Naive thymus-derived CD8-positive, alpha-beta T cell (primary cell): Measurements from ENCODE around the gene IRX4. TPM values are rescaled to one million over a fixed set of nuclear protein-coding genes. Genes with fewer than 3 reads are reported as not detected.

Source experiments
- ATAC-seq, 2 donors: fragments of 150-1000 bp; cut with Tn5 transposase in 1 of 2; sonication (Bioruptor Pico), chemical (Tn5 transposase) in 1 of 2; 1 replicate in 1 of 2; 2 replicates in 1 of 2; pipeline ENCODE4 v1.10.0; 2021; ENCODE audit warnings: mild to moderate bottlenecking in 2 of 2, moderate library complexity in 2 of 2
- POLR2A ChIA-PET: fragments of 350-600 bp; sonication (Branson Sonifier 250); formaldehyde crosslinking; loops from one replicate; lab custom pipeline; 2021; ENCODE audit warnings: antibody characterized with exemption; lab: Charles Lee
- DNase-seq, 10 donors: peaks; one replicate each; pipeline versions ENCODE4 v3.0.0 to v3.0.0-alpha.2; 2020 to 2022
- H3K27ac Mint-ChIP-seq, 10 donors: one replicate each; pipeline ENCODE4 v1.8.0; 2020 to 2022; ENCODE audit warnings: mild to moderate bottlenecking in 10 of 10, mixed read lengths in 10 of 10, moderate library complexity in 4 of 10, inconsistent platforms in 1 of 10
- H3K27me3 Mint-ChIP-seq, 5 donors: one replicate each; pipeline ENCODE4 v1.8.0; 2021 to 2022; ENCODE audit warnings: mixed read lengths in 5 of 5
- H3K36me3 Mint-ChIP-seq, 3 donors: one replicate each; pipeline ENCODE4 v1.8.0; 2020 to 2022; ENCODE audit warnings: mixed read lengths in 3 of 3, mild to moderate bottlenecking in 2 of 3, inconsistent platforms in 1 of 3
- H3K4me1 Mint-ChIP-seq, 4 donors: one replicate each; pipeline ENCODE4 v1.8.0; 2021 to 2022; ENCODE audit warnings: mixed read lengths in 4 of 4
- H3K4me3 Mint-ChIP-seq, 10 donors: one replicate each; pipeline ENCODE4 v1.8.0; 2020 to 2022; ENCODE audit warnings: mild to moderate bottlenecking in 10 of 10, mixed read lengths in 10 of 10, moderate library complexity in 6 of 10, inconsistent platforms in 1 of 10
- H3K9me3 Mint-ChIP-seq, 9 donors: one replicate each; pipeline ENCODE4 v1.8.0; 2020 to 2022; ENCODE audit warnings: mixed read lengths in 9 of 9, mild to moderate bottlenecking in 3 of 9, inconsistent platforms in 1 of 9, moderate library complexity in 1 of 9
- polyA plus RNA-seq, 3 donors: library from polyadenylated mRNA; unstranded; fragments of 300-500 nt; fragmentation: Illumina TruSeq; gene quantifications; one replicate each; pipeline ENCODE4 v1.2.3, GENCODE V29; 2021
- total RNA-seq, 8 experiments: library from RNA in 2 of 8; stranded (reverse) in 2 of 8; gene quantifications; one replicate each; pipeline ENCODE4 v1.2.3 and lab custom pipeline; 2021 to 2026

The IRX4 gene
- not detected for total RNA-seq
- polyA plus RNA-seq = not detected
- 0 reads per million in 6 experiments for total RNA-seq (lab: John Stamatoyannopoulos, UW)

DNA sequence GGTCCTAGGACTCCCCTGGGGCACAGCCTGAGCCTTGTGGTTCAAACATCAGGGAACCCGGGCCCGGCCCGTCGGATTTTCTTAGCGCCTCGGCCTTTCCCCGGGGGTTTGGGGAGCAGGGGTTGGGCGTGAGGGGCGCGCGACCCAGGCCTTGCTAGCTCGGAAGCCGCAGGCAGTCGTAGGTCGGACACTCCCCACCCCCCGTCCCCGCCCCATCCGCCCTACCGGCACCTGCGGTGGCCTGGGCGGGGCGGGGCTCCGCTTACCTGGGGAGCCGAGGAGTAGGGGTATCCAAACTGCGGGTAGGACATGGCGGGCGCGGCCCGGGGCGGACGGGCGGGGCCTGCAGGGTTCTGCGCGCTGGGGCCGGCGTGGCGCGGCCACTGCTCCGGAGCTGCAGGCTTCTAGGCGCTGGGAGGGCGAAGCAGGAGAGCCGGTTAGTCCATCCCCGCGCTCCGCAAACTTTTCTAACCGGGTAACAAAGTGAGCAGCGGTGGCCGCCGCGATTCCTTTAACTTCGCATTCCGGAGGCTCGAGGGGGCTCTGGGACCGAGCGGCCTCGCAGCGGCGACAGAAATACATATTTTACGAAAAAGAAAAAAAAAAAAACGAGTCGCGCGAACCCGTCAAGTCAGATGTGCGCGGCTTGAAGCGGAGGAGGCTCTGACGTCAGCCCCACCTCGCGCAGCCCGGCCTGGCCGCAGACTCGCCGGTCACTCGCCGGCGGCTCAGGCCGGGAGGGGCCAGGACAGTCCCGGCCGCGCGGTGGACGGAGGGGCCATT is at the start of gene IRX4:
IRX4 (minus strand) TSS at position 589 of the 783 bp plus-strand sequence; CDS start at position 311, 278 bp downstream.
- H3K27ac Mint-ChIP-seq = no peak within 1 kb of the TSS
- H3K9me3 Mint-ChIP-seq = peaks cover 0 to 2% (median 0%) of the 10 kb centered on the region in 9 donors
- peak within 1 kb of the TSS in 7 of 10 donors; percentile 6 to 57 (median 40) for H3K4me3 Mint-ChIP-seq
- H3K4me1 Mint-ChIP-seq = peaks cover 4 to 34% (median 13%) of the 10 kb centered on the region in 4 donors
- DNase-seq = no peak
- peaks cover 23 to 55% (median 36%) of the 10 kb centered on the region in 5 donors for H3K27me3 Mint-ChIP-seq
- peaks cover 0 to 2% (median 0%) of the 10 kb centered on the region in 3 donors for H3K36me3 Mint-ChIP-seq
- no peak for ATAC-seq
- POLR2A ChIA-PET = no interaction called here

DNA sequence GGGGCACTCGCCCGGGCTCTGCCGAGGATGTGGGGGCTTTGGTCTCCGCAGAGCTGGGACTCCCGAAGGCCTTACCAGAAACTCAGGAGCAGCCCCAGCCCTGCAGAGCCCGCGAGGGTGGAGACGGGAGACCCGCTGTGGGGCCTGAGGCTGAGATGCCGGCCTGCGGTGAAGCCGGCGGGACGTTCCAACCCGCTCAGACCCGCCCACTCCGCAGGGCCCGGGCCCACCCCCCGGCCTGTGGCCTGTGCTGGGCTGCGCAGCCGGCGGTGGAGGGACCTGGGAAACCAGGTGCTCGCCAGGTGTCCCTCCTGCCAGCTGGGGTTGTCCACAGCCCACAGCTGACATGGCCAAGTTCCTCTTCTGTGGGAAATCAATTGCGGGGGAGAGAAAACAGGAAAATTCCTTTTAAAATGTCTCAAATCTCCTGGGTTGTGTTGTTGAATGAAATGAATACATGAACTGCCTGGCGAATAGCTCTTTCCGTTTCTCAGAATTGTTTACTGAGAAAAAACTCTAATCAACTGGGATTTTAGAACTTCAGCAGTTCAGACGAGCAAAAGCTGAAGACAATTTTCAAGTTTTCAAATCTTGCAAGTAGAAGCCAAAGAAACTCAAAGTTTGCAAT is 49.0 kb upstream of the IRX4 start:
- H3K36me3 Mint-ChIP-seq = no peaks in the 10 kb centered on the region

DNA sequence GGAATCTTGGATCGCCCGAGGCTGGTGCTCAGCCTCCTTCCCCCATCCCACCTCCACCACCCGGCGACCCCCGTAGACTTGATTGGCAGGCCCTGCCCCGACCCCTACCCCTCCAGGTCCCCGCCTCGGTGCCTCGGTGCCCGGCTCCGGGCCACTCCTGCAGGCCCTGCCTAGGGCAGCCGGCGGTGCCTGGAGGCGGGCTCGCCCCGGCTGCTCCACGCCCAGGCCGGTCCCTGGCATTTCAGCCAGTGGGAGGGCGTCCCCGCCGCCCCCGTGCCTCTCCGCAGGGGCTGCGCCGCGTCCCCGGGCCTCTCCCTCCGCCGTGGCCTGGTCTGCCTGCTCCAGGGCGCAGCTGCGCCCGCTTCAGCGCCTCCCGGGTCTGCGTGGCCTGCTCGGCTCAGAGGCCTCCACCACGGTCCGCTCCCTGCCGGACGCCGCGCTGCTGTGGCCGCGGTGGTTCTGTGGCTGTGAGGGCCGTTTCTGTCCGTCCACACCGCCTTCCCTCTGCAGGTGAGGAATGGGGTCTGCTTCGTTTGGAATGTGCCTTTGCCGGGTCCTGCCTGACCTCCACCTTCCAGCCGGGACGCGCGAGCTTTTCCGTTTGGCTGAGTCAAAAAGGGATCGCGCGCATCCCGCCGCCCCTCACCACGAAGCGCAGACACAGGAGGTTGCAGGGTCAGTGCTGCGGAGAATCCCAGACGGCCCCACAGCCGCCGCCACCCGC is 48.3 kb upstream of the IRX4 start:
- Mint-ChIP-seq H3K4me1 (peaks cover 0 to 4% (median under 1%) of the 10 kb centered on the region in 4 donors), H3K27me3 (peaks cover 12 to 36% (median 30%) of the 10 kb centered on the region in 5 donors), H3K9me3 (no peaks in the 10 kb centered on the region), H3K27ac (no peak overlapping the region), H3K36me3 (no peaks in the 10 kb centered on the region), H3K4me3 (no peak overlapping the region)
- no peak for DNase-seq
- ATAC-seq = no peak
- POLR2A ChIA-PET = no interaction called here

More for the DNA sequence above, 49.0 kb upstream of the IRX4 start:
- no peak overlapping the region for H3K27ac Mint-ChIP-seq
- ATAC-seq (no peak), DNase-seq (no peak)
- POLR2A ChIA-PET = no interaction called here
- peak overlapping the region in 2 of 10 donors; percentile 4 to 25 for H3K4me3 Mint-ChIP-seq
- peaks cover 0 to 4% (median under 1%) of the 10 kb centered on the region in 4 donors for H3K4me1 Mint-ChIP-seq
- H3K27me3 Mint-ChIP-seq = peaks cover 14 to 42% (median 31%) of the 10 kb centered on the region in 5 donors
- no peaks in the 10 kb centered on the region for H3K9me3 Mint-ChIP-seq

DNA sequence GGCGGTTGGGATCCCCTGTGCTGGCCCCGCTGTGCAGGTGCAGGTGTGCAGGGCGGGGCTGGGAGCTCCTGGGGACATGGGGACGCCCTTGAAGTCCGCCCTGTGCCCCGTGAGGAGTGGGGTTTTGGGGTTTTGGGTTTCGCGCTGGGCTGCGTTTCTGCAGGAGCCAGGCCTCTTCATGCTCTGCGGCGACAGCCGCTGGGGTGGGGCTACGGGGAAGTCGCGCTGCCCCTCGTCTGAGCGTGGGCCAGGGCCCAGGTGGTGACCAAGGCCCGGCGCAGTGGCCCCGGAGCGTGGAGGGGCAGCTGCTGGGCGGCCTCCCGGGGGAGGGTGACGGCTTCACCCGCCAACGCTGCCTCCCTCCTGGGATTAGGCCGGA is 47.8 kb upstream of the IRX4 start:
- no peaks in the 10 kb centered on the region for H3K9me3 Mint-ChIP-seq
- POLR2A ChIA-PET = no interaction called here
- ATAC-seq (no peak), DNase-seq (no peak)
- no peak overlapping the region for H3K27ac Mint-ChIP-seq
- H3K36me3 Mint-ChIP-seq = no peaks in the 10 kb centered on the region
- peaks cover 0 to 4% (median under 1%) of the 10 kb centered on the region in 4 donors for H3K4me1 Mint-ChIP-seq
- no peak overlapping the region for H3K4me3 Mint-ChIP-seq
- peaks cover 12 to 30% (median 28%) of the 10 kb centered on the region in 5 donors for H3K27me3 Mint-ChIP-seq

DNA sequence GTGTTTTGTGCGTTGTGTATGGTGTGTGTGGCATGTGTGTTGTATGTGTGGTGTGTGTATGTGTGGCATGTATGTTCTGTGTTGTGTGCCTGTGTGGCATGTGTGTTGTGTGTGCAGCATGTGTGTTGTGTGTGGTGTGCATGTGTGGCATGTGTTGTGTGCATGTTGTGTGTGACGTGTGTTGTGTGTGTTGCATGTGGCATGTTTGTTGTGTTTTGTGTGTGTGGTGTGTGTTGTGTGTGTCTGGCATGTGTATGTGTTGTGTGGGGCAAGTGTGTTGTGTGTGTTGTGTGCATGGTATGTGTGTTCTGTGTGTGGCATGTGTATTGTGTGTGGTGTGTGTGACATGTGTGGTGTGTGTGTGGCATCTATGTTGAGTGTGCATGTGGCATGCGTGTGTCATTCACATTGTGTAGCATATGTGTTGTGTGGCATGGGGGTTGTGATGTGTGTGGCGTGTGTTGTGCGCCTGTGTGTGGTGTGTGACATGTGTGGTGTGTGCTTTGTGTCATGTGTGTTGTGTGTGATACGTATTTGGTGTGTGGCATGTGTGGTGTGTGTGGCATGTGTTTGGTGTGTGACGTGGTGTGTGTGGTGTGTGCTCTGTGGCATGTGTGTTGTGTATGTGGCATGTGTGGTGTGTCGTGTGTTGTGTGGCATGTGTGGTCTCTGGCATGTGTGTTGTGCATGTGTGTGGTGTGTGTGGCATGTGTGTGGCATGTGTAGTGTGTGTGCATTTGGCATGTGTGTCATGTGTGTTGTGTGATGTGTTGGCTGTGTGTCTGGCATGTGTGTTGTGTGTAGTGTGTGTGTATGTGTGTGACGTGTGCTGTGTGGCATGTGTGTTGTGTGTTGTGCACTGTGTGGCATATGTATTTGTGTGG is 46.6 kb upstream of the IRX4 start:
- no peak for DNase-seq
- Mint-ChIP-seq H3K9me3 (no peaks in the 10 kb centered on the region), H3K27me3 (peaks cover 7 to 21% (median 19%) of the 10 kb centered on the region in 5 donors), H3K27ac (no peak overlapping the region), H3K36me3 (no peaks in the 10 kb centered on the region), H3K4me3 (no peak overlapping the region), H3K4me1 (peaks cover 0 to 4% (median 0%) of the 10 kb centered on the region in 4 donors)
- POLR2A ChIA-PET = no interaction called here
- no peak for ATAC-seq

DNA sequence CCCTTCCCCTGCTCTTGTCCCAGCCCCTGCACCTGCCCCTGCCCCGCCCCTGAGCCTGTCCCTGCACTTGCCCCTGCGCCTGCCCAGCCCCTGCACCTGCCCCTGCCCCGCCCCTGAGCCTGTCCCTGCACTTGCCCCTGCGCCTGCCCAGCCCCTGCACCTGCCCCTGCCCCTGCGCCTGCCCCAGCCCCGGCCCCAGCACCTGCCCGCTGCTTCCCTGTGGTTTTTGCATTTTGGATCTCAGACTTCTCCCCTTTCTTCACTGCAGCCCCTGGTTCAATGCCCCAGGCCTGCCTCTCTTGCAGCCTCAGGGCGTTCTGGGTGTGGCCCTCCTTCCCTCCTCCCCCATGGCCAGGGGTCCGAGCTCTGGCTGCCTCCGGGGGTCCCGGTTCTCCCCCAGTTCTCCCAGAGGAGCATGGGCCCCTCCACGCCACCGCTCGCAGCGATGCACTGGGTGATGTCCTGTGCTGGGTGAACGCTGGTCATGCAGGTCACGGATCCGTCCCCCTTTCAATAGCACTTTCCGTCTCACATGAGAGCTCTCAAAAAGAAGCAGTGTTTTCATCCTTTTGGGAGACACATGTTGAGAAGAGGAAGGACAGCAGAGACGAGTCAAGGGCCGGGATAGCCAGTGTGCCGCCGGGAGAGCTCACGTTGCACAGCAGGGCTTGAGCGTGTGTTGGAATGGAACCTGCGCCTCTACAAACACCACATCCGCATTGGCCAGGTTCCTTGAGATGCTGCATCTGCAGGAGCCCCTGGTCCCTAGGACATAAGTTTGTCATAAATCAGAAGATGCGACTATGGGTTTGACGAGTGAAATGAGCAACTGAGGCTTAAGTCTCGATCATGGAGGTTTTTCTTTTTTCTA is 44.0 kb upstream of the IRX4 start:
- H3K36me3 Mint-ChIP-seq = no peaks in the 10 kb centered on the region
- DNase-seq = no peak
- ATAC-seq = no peak
- no peak overlapping the region for H3K4me3 Mint-ChIP-seq
- POLR2A ChIA-PET = no interaction called here
- H3K9me3 Mint-ChIP-seq = no peaks in the 10 kb centered on the region
- H3K4me1 Mint-ChIP-seq = peaks cover 0 to 2% (median 0%) of the 10 kb centered on the region in 4 donors
- peaks cover 3 to 12% (median 4%) of the 10 kb centered on the region in 5 donors for H3K27me3 Mint-ChIP-seq
- H3K27ac Mint-ChIP-seq = peak overlapping the region in 1 of 10 donors; percentile 49

DNA sequence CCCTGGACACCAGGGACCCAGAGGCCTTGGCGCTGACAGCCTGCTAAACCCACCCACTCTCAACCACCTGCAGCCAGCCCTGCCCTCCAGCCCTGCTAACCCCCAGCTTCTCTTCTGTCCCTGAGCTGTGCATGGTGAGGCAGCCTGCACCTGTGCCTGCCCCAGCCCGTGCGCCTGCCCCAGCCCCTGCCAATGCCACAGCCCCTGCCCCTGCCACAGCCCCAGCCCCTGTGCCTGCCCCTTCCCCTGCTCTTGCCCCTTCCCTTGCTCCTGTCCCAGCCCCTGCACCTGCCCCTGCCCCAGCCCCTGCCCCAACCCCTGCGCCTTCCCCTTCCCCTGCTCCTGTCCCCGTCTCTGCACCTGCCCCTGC is 43.3 kb upstream of the IRX4 start:
- POLR2A ChIA-PET = no interaction called here
- no peak for DNase-seq
- Mint-ChIP-seq H3K9me3 (no peaks in the 10 kb centered on the region), H3K4me3 (no peak overlapping the region), H3K27ac (no peak overlapping the region), H3K27me3 (peaks cover 3 to 13% (median 7%) of the 10 kb centered on the region in 5 donors), H3K36me3 (no peaks in the 10 kb centered on the region), H3K4me1 (no peaks in the 10 kb centered on the region)
- no peak for ATAC-seq

DNA sequence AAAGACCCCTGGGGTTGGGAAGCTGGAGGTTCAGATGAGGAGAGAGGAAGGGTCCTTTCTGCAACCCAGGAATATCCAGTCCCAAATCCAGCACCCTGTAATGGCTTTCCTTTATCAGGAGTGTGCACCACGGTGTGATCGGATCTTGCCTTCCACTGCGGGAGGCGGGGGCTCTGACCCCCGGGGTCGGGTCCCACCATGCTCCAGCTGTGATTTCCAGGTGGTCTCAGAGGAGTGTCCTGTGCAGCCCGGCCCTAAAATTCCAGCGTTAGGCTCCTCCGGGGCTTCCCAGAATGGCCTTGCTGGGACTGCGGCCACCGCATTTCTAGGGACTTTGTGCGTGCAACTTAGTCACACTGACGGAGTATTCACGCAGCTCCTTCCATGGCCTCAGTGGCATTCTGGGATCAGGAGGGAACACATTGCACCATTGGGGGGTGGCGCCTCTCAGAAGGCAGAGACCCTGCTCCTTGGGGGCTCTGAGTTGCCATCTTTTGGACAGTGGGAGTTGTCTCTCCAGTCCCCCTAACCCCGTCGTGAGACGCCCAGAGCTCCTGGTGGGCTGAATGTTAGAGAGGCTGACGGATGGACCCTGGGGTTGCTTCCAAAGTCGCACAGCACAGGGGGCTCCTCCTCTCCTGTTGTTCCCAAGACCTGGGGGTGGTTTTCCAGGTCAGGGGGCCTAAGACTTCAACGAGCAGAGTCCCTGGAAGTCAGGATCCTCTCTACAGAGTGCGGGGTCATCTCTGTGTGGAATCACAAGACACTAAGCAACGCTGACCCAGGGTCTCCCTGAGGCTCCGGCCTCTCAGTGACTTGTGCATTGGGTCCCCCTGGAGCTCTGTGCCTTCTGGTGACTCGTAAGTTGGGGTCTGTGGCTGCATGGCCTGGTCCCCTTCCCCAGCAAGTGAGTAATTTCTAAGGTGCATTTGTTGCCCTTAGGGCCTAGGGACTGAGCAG is 42.7 kb upstream of the IRX4 start:
- Mint-ChIP-seq H3K4me1 (no peaks in the 10 kb centered on the region), H3K27me3 (peaks cover 3 to 13% (median 13%) of the 10 kb centered on the region in 5 donors), H3K27ac (no peak overlapping the region), H3K9me3 (no peaks in the 10 kb centered on the region), H3K36me3 (no peaks in the 10 kb centered on the region), H3K4me3 (no peak overlapping the region)
- DNase-seq = no peak
- no peak for ATAC-seq
- POLR2A ChIA-PET = no interaction called here

DNA sequence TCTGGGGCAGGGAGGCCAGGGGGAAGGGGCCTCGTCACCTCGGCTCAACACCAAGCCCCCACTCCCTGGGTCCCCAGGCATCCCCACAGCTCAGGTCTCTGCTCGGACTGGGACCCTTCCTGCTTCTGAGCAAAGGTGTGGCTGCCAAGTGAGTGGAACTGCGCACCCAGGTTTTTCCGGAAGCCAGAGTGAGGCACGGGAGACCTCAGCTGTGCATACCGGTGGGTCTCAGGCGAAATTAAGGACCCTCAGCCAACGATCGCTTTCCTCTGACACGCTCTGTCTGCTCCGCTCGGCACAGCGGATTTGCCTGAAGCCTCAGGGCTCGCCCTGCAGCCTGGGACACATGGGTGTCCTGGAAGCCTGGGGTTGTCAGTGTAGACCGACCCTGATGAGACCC is 41.0 kb upstream of the IRX4 start:
- H3K4me3 Mint-ChIP-seq = no peak overlapping the region
- H3K36me3 Mint-ChIP-seq = no peaks in the 10 kb centered on the region
- DNase-seq (no peak), ATAC-seq (no peak)
- POLR2A ChIA-PET = no interaction called here
- H3K27ac Mint-ChIP-seq = no peak overlapping the region
- H3K4me1 Mint-ChIP-seq = no peaks in the 10 kb centered on the region
- peaks cover 4 to 18% (median 17%) of the 10 kb centered on the region in 5 donors for H3K27me3 Mint-ChIP-seq
- no peaks in the 10 kb centered on the region for H3K9me3 Mint-ChIP-seq

DNA sequence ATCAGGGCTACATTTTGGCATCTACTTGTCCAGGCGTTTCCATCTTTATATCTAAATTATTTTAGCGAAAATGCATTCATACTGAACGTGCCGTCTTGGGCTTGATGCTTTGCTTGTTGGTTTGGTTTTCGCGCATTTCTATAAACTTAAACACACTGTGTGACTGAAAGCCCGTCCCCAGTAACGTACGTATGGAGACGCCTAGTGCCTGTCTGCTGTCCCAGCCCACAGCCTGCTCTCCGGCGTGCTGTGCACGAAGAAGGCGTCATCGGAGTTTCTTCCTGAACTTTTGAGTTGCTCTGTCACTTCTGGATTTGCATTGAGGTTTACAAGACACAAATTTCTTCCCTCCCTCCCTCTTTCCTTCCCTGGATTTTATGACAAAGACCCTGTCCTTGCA is 40.6 kb upstream of the IRX4 start:
- ATAC-seq (no peak), DNase-seq (no peak)
- H3K4me1 Mint-ChIP-seq = no peaks in the 10 kb centered on the region
- H3K27me3 Mint-ChIP-seq = peaks cover 4 to 18% (median 17%) of the 10 kb centered on the region in 5 donors
- no peak overlapping the region for H3K4me3 Mint-ChIP-seq
- POLR2A ChIA-PET = no interaction called here
- no peaks in the 10 kb centered on the region for H3K9me3 Mint-ChIP-seq
- no peaks in the 10 kb centered on the region for H3K36me3 Mint-ChIP-seq
- H3K27ac Mint-ChIP-seq = no peak overlapping the region
